ENCODE measurements around the gene B3GALNT1.
"Not testable (repeated sequence)": the region's sequence is repeated elsewhere in the genome, so short reads cannot be mapped to it uniquely, and the experiment has no call there.

B3GALNT1 gene

DNA sequence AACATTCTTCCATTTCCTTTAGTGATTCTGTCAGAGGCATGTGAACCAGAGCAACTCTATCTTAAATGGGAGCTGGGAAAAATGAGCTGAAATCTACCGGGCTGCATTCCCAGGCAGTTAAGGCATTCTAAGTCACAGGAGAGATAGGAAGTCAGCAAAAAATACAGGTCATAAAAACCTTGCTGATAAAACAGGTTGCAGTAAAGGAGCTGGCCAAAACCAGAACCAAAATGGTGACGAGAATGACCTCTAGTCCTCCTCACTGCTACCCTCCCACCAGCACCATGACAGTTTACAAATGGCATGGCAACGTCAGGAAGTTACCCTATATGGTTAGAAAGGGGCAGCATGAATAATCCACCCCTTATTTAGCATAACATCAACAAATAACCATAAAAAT, 66.4 kb downstream of the B3GALNT1 start:
- no peaks in the 10 kb centered on the region for H3K36me3 ChIP-seq (ENCODE audit: control insufficient read depth, insufficient read depth, low read length)
- no peaks in the 10 kb centered on the region for H3K27me3 ChIP-seq (replicated peaks; ENCODE audit: control insufficient read depth, insufficient read depth, low read length)
- no peak overlapping the region for H3K4me3 ChIP-seq (replicated peaks; ENCODE audit: low read depth, low read length)
- no peak for DNase-seq (ENCODE audit: extremely low read depth, insufficient read length)
- no peak for TF ChIP-seq CTCF (IDR thresholded peaks at IDR 0.05; ENCODE audit: insufficient read depth, low read length, poor library complexity, severe bottlenecking)

DNA sequence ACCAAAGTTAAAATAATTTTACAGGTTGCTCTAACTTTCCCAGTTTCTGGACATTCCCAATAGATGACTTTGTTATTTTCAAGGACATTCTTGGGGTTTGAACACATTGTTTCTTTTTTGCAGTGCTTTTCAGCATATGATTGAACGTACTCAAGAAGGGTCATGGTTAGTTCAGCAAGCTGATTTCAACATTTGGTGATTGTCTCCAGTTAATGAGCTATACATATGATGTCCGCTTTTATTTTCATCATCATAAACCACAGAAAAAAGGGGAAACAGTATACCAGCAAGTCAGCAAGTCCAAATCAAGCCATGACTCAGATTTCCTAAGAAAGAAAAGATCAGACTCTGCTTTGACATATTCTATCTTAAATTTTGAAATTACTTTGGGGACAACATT, 69.4 kb downstream of the B3GALNT1 start:
- no peak for DNase-seq (ENCODE audit: extremely low read depth, insufficient read length)
- TF ChIP-seq CTCF (IDR thresholded peaks at IDR 0.05; ENCODE audit: insufficient read depth, low read length, poor library complexity, severe bottlenecking), result no peak
- Histone ChIP-seq H3K27me3 (replicated peaks; ENCODE audit: control insufficient read depth, insufficient read depth, low read length) (no peaks in the 10 kb centered on the region), H3K4me3 (replicated peaks; ENCODE audit: low read depth, low read length) (no peak overlapping the region), H3K36me3 (ENCODE audit: control insufficient read depth, insufficient read depth, low read length) (no peaks in the 10 kb centered on the region)

- not testable (repeated sequence) for H3K36me3 ChIP-seq (ENCODE audit: control insufficient read depth, insufficient read depth, low read length); H3K27me3 ChIP-seq (replicated peaks; ENCODE audit: control insufficient read depth, insufficient read depth, low read length); H3K4me3 ChIP-seq (replicated peaks; ENCODE audit: low read depth, low read length)
- TF ChIP-seq CTCF (IDR thresholded peaks at IDR 0.05; ENCODE audit: insufficient read depth, low read length, poor library complexity, severe bottlenecking), result peak; percentile 15
- DNase-seq (ENCODE audit: extremely low read depth, insufficient read length), result peak; percentile 39
These were observed 70.1 kb downstream of the B3GALNT1 start for GRCh38 chr3:161034913-161035550.
